ENCODE data around the gene SH3RF1.

The SH3RF1 gene

GRCh38 chr4:169098532-169098931 is 172.2 kb downstream of the SH3RF1 start:
- Histone ChIP-seq H3K36me3 (peaks cover 30% of the 10 kb centered on the region), H3K27ac (peak overlapping the region; percentile 44; the same call in 1 of the 2 replicates), H3K9ac (no peak overlapping the region), H3K4me1 (peaks cover 31% of the 10 kb centered on the region), H3K4me2 (peak overlapping the region; percentile 50), H3K9me3 (peaks cover 10% of the 10 kb centered on the region; the same call in 1 of the 2 replicates), H4K20me1 (no peaks in the 10 kb centered on the region), H3K27me3 (no peaks in the 10 kb centered on the region), H3K4me3 (no peak overlapping the region)
- no peak for TF ChIP-seq Cebpa-rat (IDR thresholded peaks at IDR 0.05)

GRCh38 chr4:169098054-169098497 is 172.7 kb downstream of the SH3RF1 start:
- H3K4me2 ChIP-seq, result peak overlapping the region; percentile 50
- H3K27me3 ChIP-seq, result no peaks in the 10 kb centered on the region
- H4K20me1 ChIP-seq, result no peaks in the 10 kb centered on the region
- no peak overlapping the region for H3K9ac ChIP-seq
- peaks cover 30% of the 10 kb centered on the region for H3K36me3 ChIP-seq
- no peak overlapping the region for H3K4me3 ChIP-seq
- H3K27ac ChIP-seq, result no peak overlapping the region
- no peak for TF ChIP-seq Cebpa-rat (IDR thresholded peaks at IDR 0.05)
- H3K9me3 ChIP-seq, result peaks cover 10% of the 10 kb centered on the region; the same call in 1 of the 2 replicates
- H3K4me1 ChIP-seq, result peaks cover 31% of the 10 kb centered on the region

GRCh38 chr4:169096221-169096620 is 174.5 kb downstream of the SH3RF1 start:
- Histone ChIP-seq H3K9me3 (peaks cover 28% of the 10 kb centered on the region), H4K20me1 (no peaks in the 10 kb centered on the region), H3K9ac (no peak overlapping the region), H3K27ac (no peak overlapping the region), H3K36me3 (peaks cover 42% of the 10 kb centered on the region), H3K4me3 (no peak overlapping the region), H3K4me2 (no peak overlapping the region), H3K27me3 (no peaks in the 10 kb centered on the region), H3K4me1 (peaks cover 31% of the 10 kb centered on the region)
- TF ChIP-seq Cebpa-rat (IDR thresholded peaks at IDR 0.05), result no peak

GRCh38 chr4:169094656-169095231 is 176.0 kb downstream of the SH3RF1 start:
- Histone ChIP-seq H3K27ac (no peak overlapping the region), H3K9ac (no peak overlapping the region), H3K27me3 (no peaks in the 10 kb centered on the region), H3K36me3 (peaks cover 52% of the 10 kb centered on the region), H3K4me2 (no peak overlapping the region), H4K20me1 (no peaks in the 10 kb centered on the region), H3K4me1 (peaks cover 20% of the 10 kb centered on the region), H3K4me3 (no peak overlapping the region), H3K9me3 (peaks cover 40% of the 10 kb centered on the region)
- TF ChIP-seq Cebpa-rat (IDR thresholded peaks at IDR 0.05), result no peak

GRCh38 chr4:169092889-169093522 is 177.8 kb downstream of the SH3RF1 start:
- Histone ChIP-seq H3K4me1 (peaks cover 3% of the 10 kb centered on the region), H3K9ac (no peak overlapping the region), H3K4me3 (no peak overlapping the region), H3K9me3 (peaks cover 46% of the 10 kb centered on the region), H3K27ac (no peak overlapping the region), H4K20me1 (no peaks in the 10 kb centered on the region), H3K27me3 (no peaks in the 10 kb centered on the region), H3K36me3 (peaks cover 62% of the 10 kb centered on the region), H3K4me2 (no peak overlapping the region)
- no peak for TF ChIP-seq Cebpa-rat (IDR thresholded peaks at IDR 0.05)

- no peak overlapping the region for H3K27ac ChIP-seq
- H3K9ac ChIP-seq, result no peak overlapping the region
- H3K4me3 ChIP-seq, result no peak overlapping the region
- H4K20me1 ChIP-seq, result no peaks in the 10 kb centered on the region
- TF ChIP-seq Cebpa-rat (IDR thresholded peaks at IDR 0.05), result no peak
- peaks cover 43% of the 10 kb centered on the region for H3K36me3 ChIP-seq
- no peaks in the 10 kb centered on the region for H3K4me1 ChIP-seq
- H3K4me2 ChIP-seq, result no peak overlapping the region
- H3K27me3 ChIP-seq, result no peaks in the 10 kb centered on the region
- H3K9me3 ChIP-seq, result peaks cover 35% of the 10 kb centered on the region
These were observed 180.1 kb downstream of the SH3RF1 start for GRCh38 chr4:169090484-169091215.

GRCh38 chr4:169089004-169089403 is 181.8 kb downstream of the SH3RF1 start:
- H3K27ac ChIP-seq, result no peak overlapping the region
- no peaks in the 10 kb centered on the region for H3K27me3 ChIP-seq
- H3K4me3 ChIP-seq, result no peak overlapping the region
- H3K4me2 ChIP-seq, result no peak overlapping the region
- H3K9me3 ChIP-seq, result peaks cover 35% of the 10 kb centered on the region
- no peaks in the 10 kb centered on the region for H3K4me1 ChIP-seq
- H3K9ac ChIP-seq, result no peak overlapping the region
- no peak for TF ChIP-seq Cebpa-rat (IDR thresholded peaks at IDR 0.05)
- H4K20me1 ChIP-seq, result no peaks in the 10 kb centered on the region
- peaks cover 34% of the 10 kb centered on the region for H3K36me3 ChIP-seq

- no peaks in the 10 kb centered on the region for H4K20me1 ChIP-seq
- no peak overlapping the region for H3K9ac ChIP-seq
- peaks cover 5% of the 10 kb centered on the region for H3K9me3 ChIP-seq
- peaks cover 22% of the 10 kb centered on the region for H3K4me1 ChIP-seq
- no peak overlapping the region for H3K4me3 ChIP-seq
- 0 out of 2 replicates have a peak, but pooled peaks cover 12% of the 10 kb centered on the region for H3K36me3 ChIP-seq
- no peak overlapping the region for H3K4me2 ChIP-seq
- no peaks in the 10 kb centered on the region for H3K27me3 ChIP-seq
- no peak for TF ChIP-seq Cebpa-rat (IDR thresholded peaks at IDR 0.05)
- H3K27ac ChIP-seq, result no peak overlapping the region
These were observed 185.8 kb downstream of the SH3RF1 start for GRCh38 chr4:169084954-169085353.

- Histone ChIP-seq H3K9ac (no peak overlapping the region), H3K27me3 (no peaks in the 10 kb centered on the region), H3K27ac (0 out of 2 replicates have a peak overlapping the region, but pooled peaks have one; percentile 4), H3K4me1 (peaks cover 29% of the 10 kb centered on the region), H3K36me3 (no peaks in the 10 kb centered on the region), H4K20me1 (no peaks in the 10 kb centered on the region), H3K4me3 (no peak overlapping the region), H3K4me2 (peak overlapping the region; percentile 75), H3K9me3 (peaks cover 5% of the 10 kb centered on the region)
- no peak for TF ChIP-seq Cebpa-rat (IDR thresholded peaks at IDR 0.05)
These were observed 189.8 kb downstream of the SH3RF1 start for GRCh38 chr4:169080981-169081380.

Measured in BLaER1 (cell line).